ENCODE results near the gene LCORL.
A peak's percentile ranks its signal among the peaks of the same experiment; 100 is the strongest.
"Not testable (repeated sequence)": the region's sequence is repeated elsewhere in the genome, so short reads cannot be mapped to it uniquely, and the experiment has no call there.

The LCORL gene

GRCh38 chr4:18014269-18014668 is 7.3 kb downstream of the LCORL start:
- DNase-seq = no peak

- no peak for DNase-seq
Measured at GRCh38 chr4:18012807-18013462, 8.6 kb downstream of the LCORL start.

DNA sequence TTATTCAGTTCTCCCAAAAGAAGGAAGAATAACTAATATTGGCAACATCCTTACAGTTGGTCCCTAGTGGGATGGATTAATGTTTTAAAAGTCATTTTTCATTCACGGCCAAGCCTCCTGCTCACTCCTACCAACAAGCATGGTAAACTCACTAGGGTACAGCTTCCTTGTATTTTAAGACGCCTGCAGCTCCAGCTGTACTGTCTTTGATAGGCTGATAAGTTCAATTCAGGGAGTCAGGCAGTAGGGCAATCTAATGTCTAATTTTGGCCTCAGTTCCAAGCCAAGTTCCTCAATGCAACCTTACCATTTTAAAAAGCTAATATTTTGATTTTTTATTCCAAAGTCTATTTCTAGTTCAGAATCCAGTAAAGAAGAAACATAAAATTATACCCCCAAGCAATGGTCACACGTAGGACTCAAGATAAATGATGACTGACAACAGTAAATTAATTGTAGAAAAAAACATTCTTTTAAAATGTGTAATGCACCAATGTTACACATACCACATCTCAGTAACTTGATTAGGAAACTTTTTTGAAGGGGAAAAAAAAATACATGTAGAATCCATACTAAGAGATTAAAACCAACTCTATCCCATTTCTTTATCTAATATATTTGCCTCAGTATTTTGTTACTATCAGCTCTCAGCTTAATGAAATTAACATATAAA is 9.3 kb downstream of the LCORL start:
- DNase-seq = peak; percentile 23

- no peak for DNase-seq
Measured at GRCh38 chr4:18007625-18008024, 13.9 kb downstream of the LCORL start.

DNA sequence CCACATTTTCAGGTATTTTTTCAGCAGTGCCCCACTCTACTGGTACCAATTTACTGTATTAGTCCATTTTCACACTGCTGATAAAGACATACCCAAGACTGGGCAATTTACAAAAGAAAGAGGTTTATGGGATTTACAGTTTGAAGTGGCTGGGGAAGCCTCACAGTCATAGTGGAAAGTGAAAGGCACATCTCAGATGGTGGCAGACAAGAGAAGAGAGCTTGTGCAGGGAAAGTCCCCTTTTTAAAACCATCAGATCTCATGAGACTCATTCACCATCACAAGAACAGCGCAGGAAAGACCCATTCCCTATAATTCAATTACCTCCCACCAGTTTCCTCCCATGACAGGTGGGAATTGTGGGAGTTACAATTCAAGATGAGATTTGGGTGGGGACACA is 15.1 kb downstream of the LCORL start:
- not testable (repeated sequence) for DNase-seq

DNA sequence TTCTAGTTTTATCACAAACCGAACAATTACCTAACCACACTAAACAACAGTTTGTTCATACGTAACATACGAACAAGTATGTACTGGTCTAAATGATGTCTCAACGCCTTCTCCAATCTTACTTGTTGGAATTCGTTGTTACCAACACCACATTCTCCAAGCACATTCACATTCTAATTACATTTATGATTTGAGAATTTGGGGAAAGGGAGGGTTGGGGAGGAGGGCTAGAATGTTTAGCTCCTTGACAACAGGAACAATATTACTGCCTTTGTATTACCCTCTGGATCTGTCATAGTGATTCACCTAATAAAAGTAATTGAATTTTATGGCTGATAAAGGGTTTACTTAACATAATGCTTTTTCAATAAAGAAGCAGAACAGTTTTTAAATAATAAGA is 24.4 kb downstream of the LCORL start:
- DNase-seq = no peak

DNA sequence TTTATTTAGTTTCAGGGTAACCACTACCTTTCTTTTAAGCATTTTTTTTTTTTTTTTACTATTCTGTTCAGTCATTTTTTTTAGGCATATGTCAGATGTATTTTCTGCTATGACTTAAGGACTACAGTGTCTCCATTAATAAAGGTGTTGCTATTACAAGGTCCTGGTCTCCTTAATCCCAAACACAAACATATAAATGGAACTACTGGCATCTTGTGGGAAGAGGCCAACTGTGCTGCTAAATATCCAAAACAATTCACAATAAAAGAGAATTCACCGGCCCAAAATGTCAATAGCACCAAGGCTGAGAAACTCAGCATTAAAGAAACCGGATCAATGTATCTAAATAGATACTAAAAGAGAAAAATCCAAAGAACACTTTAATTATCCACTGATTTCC is 26.4 kb downstream of the LCORL start:
- DNase-seq = no peak

- DNase-seq = no peak
Measured at GRCh38 chr4:17985832-17986231, 35.7 kb downstream of the LCORL start.

GRCh38 chr4:17981063-17981462 is 40.5 kb downstream of the LCORL start:
- no peak for DNase-seq

- DNase-seq = no peak
Measured at GRCh38 chr4:17968721-17969120, 52.8 kb downstream of the LCORL start.

- DNase-seq = no peak
Measured at GRCh38 chr4:17967078-17967477, 54.5 kb downstream of the LCORL start.

GRCh38 chr4:17966312-17966711 is 55.2 kb downstream of the LCORL start:
- no peak for DNase-seq

DNA sequence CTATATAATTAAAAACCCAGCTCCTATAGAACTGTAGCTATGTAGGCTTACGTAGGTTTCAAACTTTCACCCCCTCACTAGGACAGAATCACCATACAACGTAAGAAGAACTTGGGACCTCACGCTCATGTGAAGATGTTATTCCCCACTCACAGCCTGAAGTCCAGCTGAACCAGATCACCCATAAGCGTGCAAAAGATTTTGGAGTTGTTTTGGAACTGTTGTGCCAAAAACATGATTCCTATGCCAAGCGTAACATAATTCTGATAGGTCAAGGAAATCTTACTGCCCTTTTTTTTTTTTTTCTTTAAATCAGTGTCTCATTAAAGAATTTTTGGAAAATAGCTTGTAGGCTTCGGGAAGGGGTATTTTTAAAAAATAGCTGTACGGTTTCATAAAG is 57.0 kb downstream of the LCORL start:
- no peak for DNase-seq

- no peak for DNase-seq
Measured at GRCh38 chr4:17962171-17962570, 59.4 kb downstream of the LCORL start.

DNA sequence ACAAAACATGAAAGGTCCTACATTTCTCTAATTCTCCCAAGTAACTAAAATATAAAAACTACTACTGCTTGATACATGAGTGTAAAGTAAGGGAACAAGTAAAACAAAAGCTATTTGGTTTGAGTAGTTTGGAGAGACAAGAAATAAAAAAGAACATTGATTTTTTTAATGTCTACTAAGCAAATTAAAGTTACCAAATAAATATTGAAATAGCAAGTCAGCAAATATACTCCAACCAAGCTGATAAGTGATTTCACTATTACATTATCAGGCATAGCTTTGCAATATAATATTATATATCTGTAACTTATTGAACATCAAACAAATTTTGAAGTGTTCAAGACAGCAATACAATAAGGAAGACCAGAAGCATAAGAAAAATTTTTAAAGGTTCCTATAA is 60.3 kb downstream of the LCORL start:
- no peak for DNase-seq

GRCh38 chr4:17958181-17958580 is 63.4 kb downstream of the LCORL start:
- DNase-seq = no peak

GRCh38 chr4:17957688-17958087 is 63.9 kb downstream of the LCORL start:
- no peak for DNase-seq

DNA sequence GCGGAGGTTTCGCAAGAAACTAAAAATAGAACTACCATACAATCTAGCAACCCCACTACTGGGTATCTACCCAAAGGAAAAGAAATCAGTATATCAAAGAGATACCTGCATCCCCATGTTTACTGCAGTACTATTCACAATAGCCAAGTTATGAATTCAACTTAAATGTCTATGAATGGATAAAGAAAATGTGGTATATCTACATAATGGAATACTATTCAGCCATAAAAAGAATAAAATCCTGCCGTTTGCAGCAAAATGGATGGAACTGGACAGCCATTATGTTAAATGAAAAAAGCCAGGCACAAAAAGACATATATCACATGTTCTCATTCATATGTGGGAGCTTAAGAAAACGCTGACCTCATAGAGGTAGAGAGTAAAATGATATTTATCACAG is 65.3 kb downstream of the LCORL start:
- DNase-seq = no peak

- no peak for DNase-seq
Measured at GRCh38 chr4:17945303-17945702, 76.3 kb downstream of the LCORL start.

DNA sequence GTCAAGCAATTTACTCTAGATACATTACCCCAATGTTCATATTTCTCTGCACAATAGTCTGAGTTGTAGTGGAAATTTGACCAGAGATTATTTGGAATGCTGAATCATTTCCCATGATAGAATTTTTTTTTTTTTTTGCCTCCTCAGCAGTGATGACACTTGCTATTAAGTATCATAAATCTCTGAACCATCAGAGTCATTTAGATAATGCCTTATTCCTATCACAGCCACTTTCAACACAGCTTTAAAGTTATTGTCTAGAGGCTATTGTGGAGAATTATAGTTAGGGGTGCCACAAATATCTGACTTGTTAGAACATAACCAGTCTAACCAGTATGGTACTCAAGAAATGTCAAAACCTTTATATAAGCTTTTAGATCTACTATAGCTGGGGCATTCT is 79.8 kb downstream of the LCORL start:
- no peak for DNase-seq

- no peak for DNase-seq
Measured at GRCh38 chr4:17939054-17939453, 82.5 kb downstream of the LCORL start.

- no peak for DNase-seq
Measured at GRCh38 chr4:17934286-17934685, 87.3 kb downstream of the LCORL start.

DNA sequence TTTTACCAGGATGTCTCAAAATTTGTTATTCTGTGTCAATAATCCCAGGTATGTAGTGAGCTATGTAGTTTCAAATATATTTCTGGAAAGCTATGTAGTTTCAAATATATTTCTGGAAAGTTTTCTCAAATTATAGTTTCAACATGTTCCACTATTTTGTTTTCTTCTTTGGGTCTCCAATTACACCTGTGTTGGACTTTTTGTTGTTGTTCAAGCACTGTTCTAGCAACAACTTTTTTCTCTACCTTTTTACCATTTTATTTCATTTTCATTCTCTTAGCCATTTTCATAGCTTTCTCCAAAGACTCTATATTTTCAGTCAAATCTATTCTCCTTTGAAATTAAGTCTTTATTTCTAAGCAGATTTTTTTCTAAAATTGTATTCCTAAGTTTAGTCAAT is 88.4 kb downstream of the LCORL start:
- DNase-seq = no peak

- no peak for DNase-seq
Measured at GRCh38 chr4:17932041-17932440, 89.5 kb downstream of the LCORL start.

GRCh38 chr4:17930256-17930655 is 91.3 kb downstream of the LCORL start:
- no peak for DNase-seq

Data from DMS 273 treated with DMSO at 0.1 percent for 48 hours (cell line).